SU-DHL-6 (cell line): ENCODE results near the gene ADAMTS17.

Source experiments
- H2AFZ ChIP-seq: fragments of 200-600 bp; sonication (generic); 2 replicates; pipeline ENCODE4 v1.6.1; 2014; ENCODE audit warnings: low read depth, mild to moderate bottlenecking, moderate library complexity, mixed read lengths, antibody characterized with exemption, low read length; ENCODE audit not compliant: severe bottlenecking
- H3F3A ChIP-seq: fragments of 200-600 bp; shearing (Covaris generic); 2 replicates; pipeline ENCODE4 v1.6.0; 2016; ENCODE audit warnings: antibody characterized with exemption, mild to moderate bottlenecking; ENCODE audit not compliant: insufficient read depth
- H3K27ac ChIP-seq: fragments of 200-600 bp; sonication (generic); 2 replicates; pipeline ENCODE4 v1.5.1; 2016; ENCODE audit warnings: low read depth, mild to moderate bottlenecking, low read length, moderate library complexity, mixed read lengths
- H3K27me3 ChIP-seq: fragments of 200-600 bp; sonication (generic), shearing (Covaris generic); 2 replicates; pipeline ENCODE4 v1.6.0; 2014; ENCODE audit warnings: mild to moderate bottlenecking, low read length
- H3K36me3 ChIP-seq: fragments of 200-600 bp; sonication (generic); 2 replicates; pipeline ENCODE4 v1.6.1; 2014; ENCODE audit warnings: mild to moderate bottlenecking, low read length, mixed read lengths
- H3K4me2 ChIP-seq: fragments of 300-600, 200-600 bp; shearing (Covaris generic), sonication (generic); 2 replicates; pipeline ENCODE4 v1.6.0; 2014; ENCODE audit warnings: low read length, low read depth, mild to moderate bottlenecking; ENCODE audit not compliant: poor library complexity, severe bottlenecking
- H3K4me3 ChIP-seq: fragments of 200-600 bp; sonication (generic); 2 replicates; pipeline ENCODE4 v1.5.1; 2014; ENCODE audit warnings: antibody characterized with exemption, low read length, mild to moderate bottlenecking, mixed read lengths; ENCODE audit not compliant: insufficient read depth, poor library complexity, severe bottlenecking
- H3K79me2 ChIP-seq: fragments of 200-600 bp; sonication (generic); 2 replicates; pipeline ENCODE4 v1.6.1; 2014; ENCODE audit warnings: mild to moderate bottlenecking, low read length, moderate library complexity; ENCODE audit not compliant: insufficient read depth
- H3K9ac ChIP-seq: fragments of 200-600 bp; sonication (generic); 2 replicates; pipeline ENCODE4 v1.7.0; 2014; ENCODE audit warnings: mild to moderate bottlenecking, low read length
- H3K9me2 ChIP-seq: fragments of 200-600 bp; sonication (generic); replicated peaks from 2 replicates; pipeline ENCODE4 v1.6.1; 2014; ENCODE audit warnings: low read length; ENCODE audit not compliant: insufficient read depth
- H3K9me3 ChIP-seq: fragments of 200-600 bp; sonication (generic); 2 replicates; pipeline ENCODE4 v1.6.1; 2014; ENCODE audit warnings: low read length, mixed read lengths; ENCODE audit not compliant: insufficient read depth
- H4K20me1 ChIP-seq: fragments of 200-600 bp; sonication (generic); 2 replicates; pipeline ENCODE4 v1.6.1; 2014; ENCODE audit warnings: low read depth, mild to moderate bottlenecking, antibody characterized with exemption, low read length, moderate library complexity, mixed read lengths
- CTCF ChIP-seq: fragments of 200-600 bp; sonication (generic); IDR thresholded peaks from one replicate; pipeline ENCODE4 v1.5.1; 2017; ENCODE audit warnings: antibody characterized with exemption, mild to moderate bottlenecking, low read length, moderate library complexity; ENCODE audit not compliant: insufficient read depth, poor library complexity, severe bottlenecking
- EZH2phosphoT487 ChIP-seq: fragments of 200-600 bp; sonication (generic), shearing (Covaris generic); conservative IDR thresholded peaks from 2 replicates; pipeline ENCODE4 v1.6.1; 2018; ENCODE audit warnings: mild to moderate bottlenecking, antibody characterized with exemption, low read length, moderate library complexity, mixed read lengths

The ADAMTS17 gene

GRCh38 chr15:99963976-99964375 is 377.8 kb downstream of the ADAMTS17 start:
- Histone ChIP-seq H3K79me2 (no peaks in the 10 kb centered on the region), H3K9ac (no peak overlapping the region)

GRCh38 chr15:99963096-99963825 is 378.5 kb downstream of the ADAMTS17 start:
- Histone ChIP-seq H3K9ac (no peak overlapping the region), H2AFZ (no peak overlapping the region), H3K9me3 (no peaks in the 10 kb centered on the region), H3K27ac (no peak overlapping the region), H3K36me3 (no peaks in the 10 kb centered on the region), H3K4me3 (no peak overlapping the region), H4K20me1 (no peaks in the 10 kb centered on the region), H3F3A (no peaks in the 10 kb centered on the region), H3K27me3 (no peaks in the 10 kb centered on the region), H3K79me2 (no peaks in the 10 kb centered on the region), H3K4me2 (no peak overlapping the region), H3K9me2 (no peaks in the 10 kb centered on the region)
- TF ChIP-seq EZH2phosphoT487 (no peak), CTCF (no peak)

More at GRCh38 chr15:99963976-99964375, 377.8 kb downstream of the ADAMTS17 start:
- Histone ChIP-seq H3K9me2 (no peaks in the 10 kb centered on the region), H3K36me3 (no peaks in the 10 kb centered on the region), H3K27ac (no peak overlapping the region), H2AFZ (no peak overlapping the region), H3K9me3 (no peaks in the 10 kb centered on the region), H3K4me2 (no peak overlapping the region), H3F3A (no peaks in the 10 kb centered on the region), H4K20me1 (no peaks in the 10 kb centered on the region), H3K4me3 (no peak overlapping the region), H3K27me3 (no peaks in the 10 kb centered on the region)
- no peak for TF ChIP-seq EZH2phosphoT487
- no peak for TF ChIP-seq CTCF

- Histone ChIP-seq H3K4me3 (no peak overlapping the region), H2AFZ (no peak overlapping the region), H3K9me2 (no peaks in the 10 kb centered on the region), H3K9ac (no peak overlapping the region), H4K20me1 (no peaks in the 10 kb centered on the region), H3F3A (no peaks in the 10 kb centered on the region), H3K27me3 (no peaks in the 10 kb centered on the region), H3K27ac (no peak overlapping the region), H3K4me2 (no peak overlapping the region), H3K79me2 (no peaks in the 10 kb centered on the region), H3K36me3 (no peaks in the 10 kb centered on the region), H3K9me3 (no peaks in the 10 kb centered on the region)
- no peak for TF ChIP-seq EZH2phosphoT487
- no peak for TF ChIP-seq CTCF
Observed at GRCh38 chr15:99962006-99962561, 379.7 kb downstream of the ADAMTS17 start.
